GM19468 (cell line): ENCODE data around the gene KCNH8.
"Not testable (repeated sequence)": the region's sequence is repeated elsewhere in the genome, so short reads cannot be mapped to it uniquely, and the experiment has no call there.

Experiments
- ATAC-seq: cut with Tn5 transposase; IDR thresholded peaks from one replicate; pipeline ENCODE4 v1.9.1; 2021; ENCODE audit warnings: mild to moderate bottlenecking, moderate library complexity, moderate number of reproducible peaks; ENCODE audit not compliant: unreplicated experiment; ENCODE audit errors: extremely low read depth

The KCNH8 gene

DNA sequence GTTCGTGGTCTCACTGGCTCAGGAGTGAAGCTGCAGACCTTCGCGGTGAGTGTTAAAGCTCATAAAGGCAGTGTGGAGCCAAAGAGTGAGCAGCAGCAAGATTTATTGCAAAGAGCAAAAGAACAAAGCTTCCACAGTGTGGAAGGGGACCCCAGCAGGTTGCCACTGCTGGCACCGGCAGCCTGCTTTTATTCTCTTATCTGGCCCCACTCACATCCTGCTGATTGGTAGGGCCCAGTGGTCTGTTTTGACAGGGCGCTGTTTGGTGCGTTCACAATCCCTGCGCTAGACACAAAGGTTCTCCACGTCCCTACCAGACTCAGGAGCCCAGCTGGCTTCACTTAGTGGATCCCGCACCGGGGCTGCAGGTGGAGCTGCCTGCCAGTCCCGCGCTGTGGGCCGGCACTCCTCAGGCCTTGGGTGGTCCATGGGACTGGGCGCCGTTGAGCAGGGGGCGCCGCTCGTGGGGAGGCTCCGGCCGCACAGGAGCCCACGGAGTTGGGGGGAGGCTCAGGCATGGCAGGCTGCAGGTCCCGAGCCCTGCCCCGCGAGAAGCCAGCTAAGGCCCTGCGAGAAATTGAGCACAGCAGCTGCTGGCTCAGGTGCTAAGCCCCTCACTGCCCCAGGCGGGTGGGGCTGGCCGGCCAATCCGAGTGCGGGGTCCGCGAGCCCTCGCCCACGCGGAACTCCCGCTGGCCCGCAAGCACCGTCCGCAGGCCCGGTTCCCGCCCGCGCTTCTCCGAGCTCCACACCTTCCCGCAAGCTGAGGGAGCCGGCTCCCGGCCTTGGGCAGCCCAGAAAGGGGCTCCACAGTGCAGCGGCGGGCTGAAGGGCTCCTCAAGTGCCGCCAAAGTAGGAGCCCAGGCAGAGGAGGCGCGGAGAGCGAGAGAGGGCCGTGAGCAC, 85.8 kb downstream of the KCNH8 start:
- ATAC-seq = not testable (repeated sequence)

- no peak for ATAC-seq
Measured at GRCh38 chr3:19248143-19248542, 99.8 kb downstream of the KCNH8 start.

GRCh38 chr3:19248767-19249166, 100.5 kb downstream of the KCNH8 start:
- no peak for ATAC-seq

DNA sequence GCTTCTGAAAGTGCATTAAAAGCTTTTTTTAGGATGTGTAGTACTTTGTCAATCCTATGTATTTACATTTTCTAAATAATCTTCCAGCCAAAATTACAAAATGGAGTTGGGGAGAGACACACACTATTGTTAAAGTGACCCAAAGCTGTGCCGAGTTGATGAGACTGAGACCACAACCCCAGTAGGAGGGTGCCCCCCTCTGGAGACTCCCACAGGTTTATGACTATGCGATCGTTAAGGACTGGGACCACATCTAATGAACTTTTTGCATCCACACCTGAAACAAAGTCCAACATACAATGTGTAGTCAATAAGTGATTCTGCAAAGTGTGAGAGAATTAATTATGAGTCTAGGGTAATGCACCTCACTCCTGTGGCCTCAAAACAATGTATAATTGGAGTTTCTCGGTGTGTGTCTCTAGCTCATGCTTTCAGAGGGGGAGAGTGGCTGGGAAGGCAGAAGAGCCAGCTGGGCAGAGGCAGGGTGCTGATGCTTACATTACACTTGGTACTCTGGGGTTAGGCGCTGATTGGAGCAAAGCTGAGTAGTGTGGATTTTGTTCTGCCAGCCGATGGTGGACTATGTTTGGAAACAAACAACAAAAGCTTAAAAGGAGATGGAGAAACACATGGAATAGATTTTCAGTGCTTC, 102.8 kb downstream of the KCNH8 start:
- ATAC-seq = no peak

DNA sequence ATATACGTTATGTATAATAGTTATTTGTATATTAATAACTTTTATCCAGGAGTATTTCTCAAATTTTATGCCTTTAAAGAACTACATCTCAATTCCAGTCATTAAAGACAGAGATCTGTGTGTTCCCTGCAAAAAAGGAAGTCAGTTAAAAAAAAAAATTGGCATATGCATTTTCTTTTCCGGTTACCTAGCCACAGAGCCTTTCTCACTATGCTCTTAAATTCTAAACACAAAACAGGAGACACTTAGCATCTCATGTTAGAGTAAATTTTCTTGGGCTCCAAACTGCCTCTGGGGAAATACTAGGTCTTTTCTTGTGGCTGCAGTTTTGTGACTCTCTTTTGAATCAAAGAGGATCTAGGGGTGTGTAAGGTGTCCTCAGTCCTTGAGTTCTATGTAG, 105.9 kb downstream of the KCNH8 start:
- ATAC-seq = no peak

DNA sequence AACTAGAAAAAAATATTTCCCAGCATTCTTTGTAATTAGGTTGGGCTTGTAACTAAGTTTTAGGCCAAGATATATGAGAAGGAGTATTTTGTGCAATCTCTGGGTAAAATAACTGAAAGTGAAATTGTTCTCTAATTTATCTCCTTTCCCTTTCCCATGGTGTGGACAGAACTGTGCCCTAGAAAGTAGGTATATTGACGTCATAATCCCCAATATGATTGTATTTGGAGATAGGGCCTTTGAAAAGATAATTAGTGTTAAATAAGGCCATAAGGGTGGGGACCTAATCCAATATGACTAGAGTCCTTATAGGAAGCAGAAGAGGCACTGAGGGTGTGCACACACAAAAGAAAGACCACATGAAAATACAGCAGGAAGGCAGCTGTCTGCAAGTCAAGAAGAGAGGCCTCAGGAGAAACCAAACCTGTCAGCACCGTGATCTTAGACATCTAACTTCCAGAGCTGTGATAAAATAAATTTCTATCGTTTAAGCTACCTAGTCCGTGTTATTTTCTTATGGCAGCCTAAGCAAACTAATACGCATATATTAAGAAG, 106.6 kb downstream of the KCNH8 start:
- ATAC-seq = no peak

DNA sequence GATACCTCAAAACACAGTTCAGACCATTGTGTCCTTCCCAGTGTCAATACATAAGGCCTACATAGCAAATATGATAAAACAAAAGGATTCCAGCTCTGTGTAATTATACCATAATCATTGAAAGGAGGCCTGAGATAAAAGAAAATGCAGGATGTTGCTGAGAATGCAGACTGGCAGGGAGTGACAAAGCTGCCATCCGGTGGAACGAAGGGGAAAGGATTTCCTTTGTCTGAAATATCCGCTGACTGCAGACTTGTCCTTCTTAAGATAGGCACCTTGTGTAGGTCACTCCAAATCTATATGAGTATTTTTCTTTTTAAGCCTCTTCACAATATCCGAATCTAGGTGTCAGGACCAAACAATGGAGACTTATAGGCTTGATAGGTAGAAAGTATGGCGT, 108.0 kb downstream of the KCNH8 start:
- ATAC-seq = no peak

GRCh38 chr3:19263606-19264005, 115.3 kb downstream of the KCNH8 start:
- no peak for ATAC-seq

GRCh38 chr3:19264424-19264823, 116.1 kb downstream of the KCNH8 start:
- no peak for ATAC-seq

- no peak for ATAC-seq
Measured at GRCh38 chr3:19267040-19267439, 118.7 kb downstream of the KCNH8 start.

GRCh38 chr3:19270481-19270880, 122.2 kb downstream of the KCNH8 start:
- ATAC-seq = no peak

- no peak for ATAC-seq
Measured at GRCh38 chr3:19272296-19272695, 124.0 kb downstream of the KCNH8 start.

DNA sequence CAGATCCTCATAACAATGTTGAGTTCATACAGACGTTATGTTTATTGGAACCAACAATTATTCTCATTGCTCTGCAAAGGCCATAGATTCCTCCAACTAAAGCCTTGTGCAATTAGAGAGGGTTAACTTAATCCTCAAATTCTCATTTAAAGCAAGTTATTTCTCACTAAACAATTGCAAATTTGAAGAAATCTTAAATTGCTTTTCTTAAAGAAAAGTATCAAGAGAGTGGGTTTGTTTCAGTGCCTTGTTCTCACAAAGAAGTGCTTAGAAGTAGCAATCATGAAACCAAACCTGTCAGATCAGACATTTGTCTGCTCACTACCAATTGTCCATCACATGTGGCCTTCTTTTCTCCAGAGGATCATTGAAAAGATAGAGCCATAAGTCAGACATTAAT, 124.8 kb downstream of the KCNH8 start:
- ATAC-seq = no peak

DNA sequence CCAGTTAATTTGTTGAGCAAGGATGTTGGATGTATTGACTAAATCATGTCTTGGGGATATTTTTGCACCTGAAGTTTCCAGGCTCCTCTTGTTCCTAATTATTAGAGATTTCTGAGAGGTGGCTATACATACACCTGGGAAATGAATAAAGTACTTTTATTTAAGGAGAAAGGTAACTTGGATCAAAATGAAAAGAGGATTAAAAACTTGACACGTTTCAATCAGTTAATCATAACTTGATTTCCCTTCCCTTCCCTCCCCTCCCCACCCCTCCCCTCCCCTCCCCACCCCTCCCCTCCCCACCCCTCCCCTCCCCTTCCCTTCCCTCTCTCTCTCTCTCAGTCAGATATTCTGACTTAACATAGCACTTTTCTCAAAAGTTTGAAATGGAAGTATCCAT, 126.3 kb downstream of the KCNH8 start:
- no peak for ATAC-seq

GRCh38 chr3:19284974-19285373, 136.7 kb downstream of the KCNH8 start:
- no peak for ATAC-seq

DNA sequence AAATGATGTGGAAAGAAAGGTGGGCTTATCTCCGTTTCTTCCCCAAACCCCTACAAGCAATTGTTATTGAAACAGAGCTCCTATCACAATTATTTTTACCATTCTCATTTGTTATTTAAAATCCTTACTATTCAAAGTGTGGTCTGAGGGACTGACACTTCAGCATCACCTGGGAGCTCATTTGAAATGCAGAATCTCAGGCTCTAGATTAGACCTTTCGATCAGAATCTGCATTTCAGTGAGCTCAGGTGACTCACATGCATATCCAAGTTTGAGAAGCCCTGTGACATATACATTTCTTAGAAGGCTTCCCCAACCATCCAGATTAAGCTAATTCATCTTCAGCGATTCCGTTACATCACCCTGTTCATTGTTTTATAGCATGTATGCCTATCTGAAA, 145.0 kb downstream of the KCNH8 start:
- ATAC-seq = no peak

GRCh38 chr3:19295208-19295607, 146.9 kb downstream of the KCNH8 start:
- ATAC-seq = no peak

- no peak for ATAC-seq
Measured at GRCh38 chr3:19331931-19332330, 183.6 kb downstream of the KCNH8 start.

GRCh38 chr3:19334120-19334519, 185.8 kb downstream of the KCNH8 start:
- ATAC-seq = no peak

- no peak for ATAC-seq
Measured at GRCh38 chr3:19338769-19339168, 190.5 kb downstream of the KCNH8 start.

GRCh38 chr3:19342389-19342788, 194.1 kb downstream of the KCNH8 start:
- ATAC-seq = no peak
